ENCODE measurements around the gene IFI27L2.
"Not testable (repeated sequence)": the region's sequence is repeated elsewhere in the genome, so short reads cannot be mapped to it uniquely, and the experiment has no call there.

The IFI27L2 gene

DNA sequence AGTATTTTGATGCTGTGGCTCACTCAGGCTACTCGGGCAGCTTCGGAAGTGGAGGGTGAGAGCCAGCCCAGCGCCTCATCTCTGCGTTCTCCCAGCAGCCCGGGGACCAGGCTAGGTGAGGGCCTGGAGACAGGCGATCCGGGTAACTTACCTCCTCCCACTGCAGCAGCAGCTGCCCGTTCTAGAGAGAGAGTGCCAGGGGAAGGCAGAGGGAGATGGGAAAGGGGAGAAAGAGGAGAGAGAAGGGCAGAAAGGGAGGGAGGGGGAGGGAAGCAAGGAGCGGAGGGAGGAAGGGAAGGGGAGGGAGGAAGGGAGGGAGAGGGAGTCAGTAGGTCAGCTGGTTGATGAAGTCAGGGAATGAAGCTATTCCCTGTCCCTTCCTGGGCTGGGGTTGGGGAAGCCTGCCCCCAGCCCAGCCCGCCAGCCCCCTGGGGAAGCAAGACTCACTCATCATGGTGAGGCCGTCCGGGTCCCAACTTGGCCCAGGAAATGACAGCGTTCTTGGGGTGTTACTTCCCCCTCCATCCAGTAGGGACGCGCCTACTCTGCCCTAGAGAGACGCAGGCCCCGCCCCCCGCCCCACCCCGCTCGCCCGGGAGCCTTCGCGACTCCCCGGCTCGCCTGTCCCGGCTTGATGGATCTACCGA, at the start of gene IFI27L2:
TSS of gene IFI27L2 (minus strand) at position 494 of the 647 bp plus-strand sequence. CDS start at position 454, 40 bp downstream.
- DNase-seq (ENCODE audit: low read depth): peak; percentile 88

DNA sequence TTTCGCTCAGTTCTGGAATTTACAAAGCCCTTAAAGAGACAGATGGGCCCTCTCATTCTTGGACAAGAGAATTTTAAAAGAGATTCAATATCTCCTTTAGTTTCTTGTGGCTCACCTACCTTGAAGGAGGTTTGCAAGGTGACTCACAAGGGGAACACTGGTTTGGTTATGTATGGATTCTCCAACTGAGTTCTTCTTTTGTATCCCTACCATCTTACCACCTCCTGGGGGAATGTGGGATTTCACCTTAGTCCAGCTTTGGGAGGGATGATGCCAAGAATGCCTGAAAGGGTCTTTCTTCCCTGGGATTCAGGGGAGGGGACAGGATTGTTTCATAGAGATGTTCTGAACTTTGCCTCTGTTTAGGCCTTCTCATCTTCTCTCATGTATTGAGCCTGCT, 48.4 kb upstream of the IFI27L2 start:
- no peak for DNase-seq (ENCODE audit: low read depth)

DNA sequence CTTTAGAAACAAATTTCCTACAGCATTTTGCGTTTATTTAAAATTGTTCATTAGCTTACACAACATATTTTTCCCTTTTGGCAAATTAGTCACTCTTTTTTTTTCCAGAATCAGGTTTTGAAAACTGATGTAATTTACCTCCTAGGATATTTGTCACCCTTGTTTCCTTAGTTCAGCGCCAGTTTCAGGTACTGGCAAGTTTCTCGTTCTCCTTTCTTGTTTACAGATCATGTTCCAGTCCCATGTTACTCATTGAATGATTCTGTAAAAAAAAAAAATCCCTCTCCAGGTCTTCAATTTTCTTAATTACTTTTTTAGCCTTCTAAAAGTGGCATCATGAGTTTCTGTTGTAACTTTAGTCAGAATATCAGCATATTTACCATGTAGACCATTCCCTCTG, 47.4 kb upstream of the IFI27L2 start:
- no peak for DNase-seq (ENCODE audit: low read depth)

DNA sequence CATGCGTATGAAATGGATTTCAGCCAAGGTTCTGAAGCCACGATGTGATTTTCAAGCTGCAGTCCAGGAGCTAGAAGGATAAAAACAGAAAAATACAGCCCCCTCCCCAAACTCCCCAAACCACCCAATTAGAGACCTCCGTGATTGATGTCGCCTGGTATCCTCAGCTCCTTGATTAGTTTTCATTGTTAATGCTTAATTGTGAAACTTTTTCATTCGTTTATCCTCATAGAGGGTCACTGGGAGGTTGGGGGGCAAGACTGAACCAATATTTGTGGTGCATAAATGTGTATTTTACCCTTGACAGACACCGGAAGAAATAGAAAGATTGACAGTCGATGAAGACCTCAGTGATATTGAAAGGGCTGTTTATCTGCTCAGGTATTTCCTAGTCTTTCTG, 46.3 kb upstream of the IFI27L2 start:
- no peak for DNase-seq (ENCODE audit: low read depth)

- no peak for DNase-seq (ENCODE audit: low read depth)
These were observed 45.8 kb upstream of the IFI27L2 start for GRCh38 chr14:94175011-94175745.

DNA sequence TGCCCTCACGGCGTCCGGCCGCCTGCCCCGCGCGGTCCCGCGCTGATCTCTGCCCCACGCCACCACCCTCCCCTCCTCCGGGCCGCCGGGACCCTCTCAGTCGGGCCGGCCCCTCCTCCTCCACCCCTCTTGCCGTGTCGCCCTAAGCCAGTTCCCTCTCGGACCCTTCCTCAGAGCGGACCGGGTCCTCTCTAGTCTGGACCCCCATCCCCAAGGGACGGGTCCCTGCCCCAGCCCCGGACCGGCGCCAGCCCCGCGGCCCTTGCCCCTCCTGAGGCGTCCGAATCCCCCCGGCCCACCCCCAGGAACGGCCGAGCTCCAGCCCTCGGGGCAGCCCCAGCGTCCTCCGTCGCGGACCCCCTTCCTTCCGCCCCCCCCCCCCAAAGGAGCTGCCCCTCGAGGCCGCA, 45.2 kb upstream of the IFI27L2 start:
- DNase-seq (ENCODE audit: low read depth): no peak

DNA sequence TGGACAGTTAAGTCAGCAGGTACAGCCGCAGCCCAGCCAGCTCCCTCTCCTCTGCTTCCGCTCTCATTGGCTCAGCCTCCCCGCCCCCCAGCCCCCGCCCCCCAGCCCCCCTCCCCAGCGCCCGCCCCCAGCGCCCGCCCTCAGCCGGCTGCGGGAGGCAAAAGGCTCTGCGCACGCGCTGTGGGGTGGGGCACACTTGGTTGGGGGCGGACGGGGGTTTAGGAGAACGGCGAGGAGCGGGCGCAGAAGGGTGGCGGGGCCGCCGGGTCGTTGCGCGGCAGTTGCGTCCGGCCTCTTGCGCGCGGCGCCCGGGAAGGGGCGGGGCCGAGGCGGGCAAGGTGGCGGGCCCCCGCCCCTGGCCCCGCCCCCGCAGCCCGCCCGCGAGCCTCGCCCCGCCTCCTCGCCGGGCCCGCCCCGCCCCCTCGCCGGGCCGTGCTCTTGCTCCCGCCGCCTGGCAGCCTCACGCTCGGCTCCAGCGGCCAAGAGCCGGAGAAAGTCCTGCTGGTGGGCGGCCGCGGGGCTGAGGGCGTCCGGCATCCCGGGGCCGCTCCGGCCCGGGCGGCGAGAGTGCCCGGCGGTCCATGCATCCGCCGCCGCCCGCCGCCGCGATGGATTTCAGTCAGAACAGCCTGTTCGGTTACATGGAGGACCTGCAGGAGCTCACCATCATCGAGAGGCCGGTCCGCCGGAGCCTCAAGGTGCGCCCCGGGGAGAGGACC, 44.6 kb upstream of the IFI27L2 start, which contains the start of gene PPP4R4:
TSS of gene PPP4R4 (plus strand) at position 438 of the 719 bp plus-strand sequence. CDS start at position 582, 144 bp downstream.
- DNase-seq (ENCODE audit: low read depth): peak; percentile 75

DNA sequence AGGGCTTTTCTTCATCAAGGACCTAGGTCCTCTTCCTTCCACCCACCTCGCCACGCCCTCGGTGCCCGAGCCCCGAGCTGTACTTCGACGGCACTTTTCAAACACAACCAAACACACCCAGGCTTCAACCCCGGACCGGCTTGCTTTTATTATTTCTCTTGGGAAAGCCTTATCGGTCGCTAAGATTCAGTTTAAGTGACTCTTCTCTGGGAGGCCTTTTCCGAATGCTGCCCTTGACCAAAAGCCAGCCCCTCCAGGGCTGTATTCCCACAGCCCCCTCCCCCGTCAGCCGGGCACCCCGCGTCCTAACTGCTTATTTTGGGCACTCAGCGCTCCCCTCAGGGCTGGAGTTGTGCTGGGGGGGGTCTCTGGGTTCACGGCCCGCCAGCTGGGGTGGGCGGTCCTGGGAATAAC, 44.1 kb upstream of the IFI27L2 start:
- DNase-seq (ENCODE audit: low read depth): no peak

GRCh38 chr14:94172545-94172944, 43.1 kb upstream of the IFI27L2 start:
- no peak for DNase-seq (ENCODE audit: low read depth)

GRCh38 chr14:94171208-94171607, 41.8 kb upstream of the IFI27L2 start:
- peak; percentile 70 for DNase-seq (ENCODE audit: low read depth)

DNA sequence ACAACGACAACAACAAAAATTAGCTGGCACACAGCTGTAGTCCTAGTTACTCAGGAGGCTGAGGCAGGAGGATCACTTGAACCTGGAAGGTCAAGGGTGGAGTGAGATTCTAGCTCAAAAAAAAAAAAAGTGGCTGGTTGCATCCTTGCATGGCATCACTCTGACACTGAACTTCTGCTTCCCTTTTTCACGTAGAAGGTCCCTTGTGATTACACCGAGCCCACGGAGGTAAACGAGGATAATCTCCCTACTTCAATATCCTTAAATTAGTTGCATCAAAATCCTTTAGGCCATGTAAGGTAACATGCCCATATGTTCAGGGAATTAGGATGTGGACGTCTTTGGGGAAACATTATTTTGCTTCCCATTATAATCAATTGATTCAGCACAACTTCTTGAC, 40.7 kb upstream of the IFI27L2 start:
- DNase-seq (ENCODE audit: low read depth): no peak

DNA sequence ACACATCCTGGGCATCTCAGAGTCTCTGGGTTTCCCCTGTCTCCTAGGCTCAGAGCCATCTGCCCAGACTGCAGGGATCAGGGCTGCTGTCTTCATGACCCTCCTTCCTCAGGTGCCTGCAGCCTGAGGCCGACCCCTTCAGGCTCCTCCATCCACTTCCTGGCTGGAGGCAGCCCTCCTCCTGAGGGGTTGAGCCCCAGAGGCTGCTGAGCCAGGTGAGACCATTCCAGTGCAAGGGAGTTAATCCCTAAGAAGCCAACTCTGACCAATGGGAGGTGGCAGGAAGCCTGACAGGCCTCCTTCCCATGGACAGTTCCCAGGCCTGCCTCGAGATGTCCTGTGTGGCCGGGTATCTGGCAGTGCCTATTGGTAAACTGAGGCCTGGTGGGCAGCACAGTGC, 36.3 kb upstream of the IFI27L2 start:
- no peak for DNase-seq (ENCODE audit: low read depth)

DNA sequence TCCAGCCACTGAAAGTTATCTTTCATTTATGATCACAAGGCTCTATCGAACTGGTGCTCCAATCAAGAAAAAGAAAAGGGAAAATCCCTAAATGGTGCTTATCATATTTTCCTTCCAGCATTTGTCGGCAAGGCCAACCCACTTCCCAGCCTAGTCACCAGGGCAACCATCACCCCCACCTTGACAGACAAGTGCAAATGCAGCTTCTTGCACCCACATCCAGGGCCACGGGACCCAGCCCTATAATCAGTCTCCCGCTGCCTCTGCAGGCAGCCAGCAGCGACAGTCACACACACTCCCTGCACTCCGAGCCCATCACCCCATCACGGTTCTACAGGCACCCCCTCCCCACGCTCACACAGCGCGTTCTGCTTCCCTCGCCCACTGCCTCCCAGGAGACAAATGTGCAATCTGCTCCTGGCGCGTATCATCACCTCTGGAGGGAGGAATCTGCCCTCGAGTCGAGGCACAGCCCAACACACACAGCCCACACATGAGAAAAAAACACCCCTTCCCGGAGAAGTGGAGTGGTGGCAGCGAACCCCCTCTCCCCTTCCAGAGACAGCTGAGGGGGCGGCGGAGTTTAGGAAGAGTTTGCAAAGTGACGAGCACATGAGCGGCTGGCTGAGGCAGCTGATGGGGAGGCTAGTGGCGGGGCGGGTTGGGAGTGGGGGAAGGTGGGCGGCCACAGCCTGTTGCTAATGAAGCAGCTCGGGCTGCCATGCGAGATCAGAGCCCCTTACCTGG, 35.5 kb upstream of the IFI27L2 start:
- no peak for DNase-seq (ENCODE audit: low read depth)

DNA sequence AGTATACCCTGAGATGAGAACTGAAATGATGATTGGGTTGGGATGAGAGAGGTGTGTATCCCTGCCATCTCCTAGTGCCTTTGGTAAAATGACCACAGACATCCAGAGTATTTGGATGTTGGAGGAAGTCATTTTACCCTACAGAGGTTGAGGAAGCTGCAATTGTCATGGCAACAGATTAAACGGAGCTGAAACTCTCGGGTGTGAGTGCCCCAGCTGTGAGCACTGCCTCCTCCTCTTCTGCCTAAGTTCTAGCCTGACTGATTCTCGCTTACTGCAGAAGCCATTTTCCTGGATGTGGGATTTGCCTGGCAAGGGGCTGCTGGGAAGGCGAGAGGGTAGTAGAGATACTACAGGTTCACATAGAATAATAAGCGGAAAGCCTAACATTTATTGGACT, 34.4 kb upstream of the IFI27L2 start:
- peak; percentile 8 for DNase-seq (ENCODE audit: low read depth)

- no peak for DNase-seq (ENCODE audit: low read depth)
These were observed 33.1 kb upstream of the IFI27L2 start for GRCh38 chr14:94162466-94162865.

DNA sequence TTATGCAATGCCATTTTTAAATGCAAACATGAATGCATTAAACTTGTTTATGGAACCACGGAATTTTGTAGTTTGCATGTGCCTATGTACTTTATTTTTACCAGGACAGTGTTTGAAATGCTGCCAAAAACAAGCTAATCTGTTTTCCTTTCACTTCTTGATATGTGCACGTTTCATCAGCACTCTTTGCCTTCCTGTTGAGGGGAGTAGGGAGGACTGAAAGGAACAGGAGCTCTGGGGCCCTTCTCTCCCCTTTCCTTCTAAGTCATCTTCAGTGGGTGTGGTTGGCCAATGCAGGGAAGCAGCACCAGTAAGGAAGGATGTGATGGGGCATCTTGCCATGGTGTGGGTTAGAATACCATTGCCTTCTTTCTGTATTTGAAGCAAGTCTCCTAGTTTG, 32.6 kb upstream of the IFI27L2 start:
- no peak for DNase-seq (ENCODE audit: low read depth)

- DNase-seq (ENCODE audit: low read depth): no peak
These were observed 31.7 kb upstream of the IFI27L2 start for GRCh38 chr14:94161058-94161457.

GRCh38 chr14:94158239-94158883, 29.0 kb upstream of the IFI27L2 start:
- no peak for DNase-seq (ENCODE audit: low read depth)

DNA sequence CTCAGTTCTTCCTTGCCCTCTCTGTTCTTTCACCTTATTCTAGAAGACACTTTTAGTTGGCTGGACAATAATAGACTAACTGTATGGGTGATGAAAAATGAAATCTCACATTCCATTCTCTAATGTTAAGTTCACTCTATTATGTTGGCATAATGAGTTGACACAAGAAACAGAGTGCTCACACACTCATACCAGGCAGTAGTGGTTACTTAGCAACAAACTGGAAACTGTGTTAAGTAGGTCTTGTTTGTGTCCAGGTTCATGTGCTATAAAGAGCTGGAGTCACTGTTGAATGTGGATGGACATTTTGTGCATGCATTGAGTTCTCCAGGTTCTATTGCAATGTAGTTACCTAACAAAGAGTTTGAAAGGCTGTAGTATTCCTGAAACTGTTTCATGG, 27.8 kb upstream of the IFI27L2 start:
- DNase-seq (ENCODE audit: low read depth): no peak

- DNase-seq (ENCODE audit: low read depth): not testable (repeated sequence)
These were observed 26.7 kb upstream of the IFI27L2 start for GRCh38 chr14:94156143-94156542.

- no peak for DNase-seq (ENCODE audit: low read depth)
These were observed 24.4 kb upstream of the IFI27L2 start for GRCh38 chr14:94153750-94154342.
